GM12891 (cell line): ENCODE data around the gene ALKBH1.

ENCODE experiments used
- POLR2A ChIP-seq: IDR thresholded peaks from 2 replicates; pipeline ENCODE4 v1.6.1; 2011; ENCODE audit warnings: low read depth, low read length, control low read depth
- POLR2AphosphoS5 ChIP-seq: IDR thresholded peaks from 2 replicates; pipeline ENCODE4 v1.6.1; 2011; ENCODE audit warnings: low read depth, low read length, control low read depth
- TAF1 ChIP-seq: IDR thresholded peaks from 2 replicates; pipeline ENCODE4 v1.6.1; 2011; ENCODE audit warnings: low read depth, low read length, control low read depth

GRCh38 chr14:77721437-77721836, 13.6 kb upstream of the ALKBH1 start:
- no peak for TF ChIP-seq POLR2A
- TF ChIP-seq TAF1, result no peak
- TF ChIP-seq POLR2AphosphoS5, result no peak
